Measurements from ENCODE around the gene CEP112. TPM values are rescaled to one million over a fixed set of nuclear protein-coding genes. Genes with fewer than 3 reads are reported as not detected.

CEP112 gene
- total RNA-seq, 1 donor from 2014 or later, result 13.9 TPM

- no peak overlapping the region for H2AFZ ChIP-seq (ENCODE audit: low read depth, low read length)
- H3K4me1 ChIP-seq (ENCODE audit: insufficient read depth, low read length), result no peaks in the 10 kb centered on the region
- no peaks in the 10 kb centered on the region for H3K27me3 ChIP-seq (ENCODE audit: insufficient read depth, low read length)
- Mint-ChIP-seq H3K9me3 (ENCODE audit: unreplicated experiment) (peaks cover 2% of the 10 kb centered on the region), H3K27ac (ENCODE audit: unreplicated experiment) (no peak overlapping the region), H3K4me3 (ENCODE audit: unreplicated experiment) (no peak overlapping the region), H3K4me1 (ENCODE audit: low read depth, unreplicated experiment) (peaks cover 3% of the 10 kb centered on the region), H3K36me3 (ENCODE audit: low read depth, unreplicated experiment) (no peaks in the 10 kb centered on the region), H3K27me3 (ENCODE audit: low read depth, unreplicated experiment) (no peaks in the 10 kb centered on the region)
- H3K79me2 ChIP-seq (ENCODE audit: insufficient read depth, low read length), result no peaks in the 10 kb centered on the region
- TF ChIP-seq CTCF (IDR thresholded peaks at IDR 0.05; ENCODE audit: insufficient read depth, low read depth, low read length) (no peak), EZH2 (IDR thresholded peaks at IDR 0.05; ENCODE audit: insufficient read depth, low read length) (no peak)
- H3K36me3 ChIP-seq (ENCODE audit: insufficient read depth, low read length), result no peaks in the 10 kb centered on the region
- no peak for DNase-seq (ENCODE audit: low read depth)
- FAIRE-seq, result no peak
- no peak overlapping the region for H3K4me3 ChIP-seq (ENCODE audit: insufficient read depth, low read depth, low read length)
- no peak overlapping the region for H3K4me2 ChIP-seq (ENCODE audit: low read length)
- no peaks in the 10 kb centered on the region for H4K20me1 ChIP-seq (ENCODE audit: insufficient read depth, low read length)
- peaks cover 2% of the 10 kb centered on the region for H3K9me3 ChIP-seq (ENCODE audit: insufficient read depth, low read depth, low read length)
- no peak overlapping the region for H3K9ac ChIP-seq (ENCODE audit: low read length)
- H3K27ac ChIP-seq (ENCODE audit: low read depth, low read length), result no peak overlapping the region
These were observed 503.6 kb downstream of the CEP112 start for GRCh38 chr17:65688307-65688706.

GRCh38 chr17:65685110-65685509 is 506.8 kb downstream of the CEP112 start:
- FAIRE-seq (no peak), DNase-seq (ENCODE audit: low read depth) (no peak)
- Histone ChIP-seq H3K4me2 (ENCODE audit: low read length) (no peak overlapping the region), H4K20me1 (ENCODE audit: insufficient read depth, low read length) (no peaks in the 10 kb centered on the region), H2AFZ (ENCODE audit: low read depth, low read length) (no peak overlapping the region), H3K27ac (ENCODE audit: low read depth, low read length) (no peak overlapping the region), H3K4me1 (ENCODE audit: insufficient read depth, low read length) (no peaks in the 10 kb centered on the region), H3K36me3 (ENCODE audit: insufficient read depth, low read length) (no peaks in the 10 kb centered on the region), H3K9ac (ENCODE audit: low read length) (no peak overlapping the region), H3K79me2 (ENCODE audit: insufficient read depth, low read length) (no peaks in the 10 kb centered on the region), H3K27me3 (ENCODE audit: insufficient read depth, low read length) (no peaks in the 10 kb centered on the region), H3K4me3 (ENCODE audit: insufficient read depth, low read depth, low read length) (no peak overlapping the region), H3K9me3 (ENCODE audit: insufficient read depth, low read depth, low read length) (peaks cover 2% of the 10 kb centered on the region)
- no peak for TF ChIP-seq CTCF (IDR thresholded peaks at IDR 0.05; ENCODE audit: insufficient read depth, low read depth, low read length)
- no peak for TF ChIP-seq EZH2 (IDR thresholded peaks at IDR 0.05; ENCODE audit: insufficient read depth, low read length)
- no peaks in the 10 kb centered on the region for H3K36me3 Mint-ChIP-seq (ENCODE audit: low read depth, unreplicated experiment)
- no peaks in the 10 kb centered on the region for H3K27me3 Mint-ChIP-seq (ENCODE audit: low read depth, unreplicated experiment)
- no peak overlapping the region for H3K27ac Mint-ChIP-seq (ENCODE audit: unreplicated experiment)
- peaks cover 2% of the 10 kb centered on the region for H3K9me3 Mint-ChIP-seq (ENCODE audit: unreplicated experiment)
- H3K4me1 Mint-ChIP-seq (ENCODE audit: low read depth, unreplicated experiment), result peaks cover 1% of the 10 kb centered on the region
- no peak overlapping the region for H3K4me3 Mint-ChIP-seq (ENCODE audit: unreplicated experiment)

- no peak overlapping the region for H3K27ac ChIP-seq (ENCODE audit: low read depth, low read length)
- H4K20me1 ChIP-seq (ENCODE audit: insufficient read depth, low read length), result no peaks in the 10 kb centered on the region
- TF ChIP-seq EZH2 (IDR thresholded peaks at IDR 0.05; ENCODE audit: insufficient read depth, low read length), result no peak
- Mint-ChIP-seq H3K4me3 (ENCODE audit: unreplicated experiment) (no peak overlapping the region), H3K4me1 (ENCODE audit: low read depth, unreplicated experiment) (peaks cover 1% of the 10 kb centered on the region), H3K27ac (ENCODE audit: unreplicated experiment) (no peak overlapping the region), H3K9me3 (ENCODE audit: unreplicated experiment) (peaks cover 2% of the 10 kb centered on the region), H3K36me3 (ENCODE audit: low read depth, unreplicated experiment) (no peaks in the 10 kb centered on the region), H3K27me3 (ENCODE audit: low read depth, unreplicated experiment) (no peaks in the 10 kb centered on the region)
- H3K4me1 ChIP-seq (ENCODE audit: insufficient read depth, low read length), result no peaks in the 10 kb centered on the region
- no peak overlapping the region for H2AFZ ChIP-seq (ENCODE audit: low read depth, low read length)
- FAIRE-seq (no peak), DNase-seq (ENCODE audit: low read depth) (peak; percentile 19)
- no peak overlapping the region for H3K4me2 ChIP-seq (ENCODE audit: low read length)
- no peak overlapping the region for H3K4me3 ChIP-seq (ENCODE audit: insufficient read depth, low read depth, low read length)
- no peaks in the 10 kb centered on the region for H3K27me3 ChIP-seq (ENCODE audit: insufficient read depth, low read length)
- H3K36me3 ChIP-seq (ENCODE audit: insufficient read depth, low read length), result no peaks in the 10 kb centered on the region
- H3K79me2 ChIP-seq (ENCODE audit: insufficient read depth, low read length), result no peaks in the 10 kb centered on the region
- peaks cover 2% of the 10 kb centered on the region for H3K9me3 ChIP-seq (ENCODE audit: insufficient read depth, low read depth, low read length)
- H3K9ac ChIP-seq (ENCODE audit: low read length), result no peak overlapping the region
These were observed 507.3 kb downstream of the CEP112 start for GRCh38 chr17:65684631-65685030.

Measured in astrocyte (in vitro differentiated cells and primary cell).